Keratinocyte (primary cell): ENCODE data around the gene SNX24. TPM values are rescaled to one million over a fixed set of nuclear protein-coding genes. Genes with fewer than 3 reads are reported as not detected.

Experiments used
- DNase-seq: peaks from one replicate; pipeline ENCODE4 v3.0.0-alpha.2; 2011; ENCODE audit warnings: low read depth, missing footprints, low spot score
- FAIRE-seq: peaks from 2 replicates; lab custom pipeline; 2011; peaks lifted over from hg19 to GRCh38; lab: Jason Lieb, UNC
- H2AFZ ChIP-seq: 2 replicates; pipeline ENCODE4 v1.6.0; 2012; ENCODE audit warnings: low read length, control low read depth, inconsistent platforms; ENCODE audit not compliant: control insufficient read depth
- H3K27ac ChIP-seq: 2 replicates; pipeline ENCODE4 v1.5.1; 2011; ENCODE audit warnings: low read length; ENCODE audit not compliant: control insufficient read depth, insufficient read depth
- H3K27me3 ChIP-seq: 3 replicates; pipeline ENCODE4 v1.6.0; 2011; ENCODE audit warnings: low read length; ENCODE audit not compliant: control insufficient read depth, insufficient read depth; ENCODE audit errors: extremely low read depth
- H3K36me3 ChIP-seq, 2 experiments: 2 replicates in 1 of 2; 3 replicates in 1 of 2; pipeline ENCODE4 v1.5.1; 2011; ENCODE audit warnings: low read length in 2 of 2, mild to moderate bottlenecking in 1 of 2; ENCODE audit not compliant: control insufficient read depth in 2 of 2, insufficient read depth in 2 of 2; ENCODE audit errors: extremely low read depth in 1 of 2
- H3K4me1 ChIP-seq: 3 replicates; pipeline ENCODE4 v1.5.1; 2011; ENCODE audit warnings: low read length; ENCODE audit not compliant: control insufficient read depth, insufficient read depth; ENCODE audit errors: extremely low read depth
- H3K4me2 ChIP-seq: 3 replicates; pipeline ENCODE4 v1.6.0; 2011; ENCODE audit warnings: low read depth, low read length; ENCODE audit not compliant: control insufficient read depth, insufficient read depth; ENCODE audit errors: extremely low read depth
- H3K4me3 ChIP-seq, 3 experiments: fragments of 200-600 bp in 1 of 3; sonication (generic) in 1 of 3; 2 replicates in 2 of 3; 3 replicates in 1 of 3; pipeline ENCODE4 v1.5.1; 2011 to 2016; ENCODE audit warnings: low read length in 3 of 3, mild to moderate bottlenecking in 3 of 3, control low read depth in 2 of 3, inconsistent platforms in 1 of 3, low read depth in 1 of 3, mixed read lengths in 1 of 3, mixed run types in 1 of 3, moderate library complexity in 1 of 3; ENCODE audit not compliant: control insufficient read depth in 2 of 3, insufficient read depth in 2 of 3; ENCODE audit errors: extremely low read depth in 1 of 3
- H3K79me2 ChIP-seq: 2 replicates; pipeline ENCODE4 v1.6.0; 2012; ENCODE audit warnings: low read length; ENCODE audit not compliant: control insufficient read depth, insufficient read depth
- H3K9ac ChIP-seq: 3 replicates; pipeline ENCODE4 v1.6.0; 2011; ENCODE audit warnings: low read length; ENCODE audit not compliant: control insufficient read depth, insufficient read depth; ENCODE audit errors: extremely low read depth
- H3K9me1 ChIP-seq: 3 replicates; pipeline ENCODE4 v1.6.0; 2011; ENCODE audit warnings: low read length; ENCODE audit not compliant: control insufficient read depth, insufficient read depth; ENCODE audit errors: extremely low read depth
- H3K9me3 ChIP-seq: 2 replicates; pipeline ENCODE4 v1.5.1; 2012; ENCODE audit warnings: low read depth, low read length; ENCODE audit not compliant: control insufficient read depth
- H4K20me1 ChIP-seq: 3 replicates; pipeline ENCODE4 v1.6.0; 2011; ENCODE audit warnings: low read length; ENCODE audit not compliant: control insufficient read depth, insufficient read depth; ENCODE audit errors: extremely low read depth
- EZH2 ChIP-seq: IDR thresholded peaks from one replicate; pipeline ENCODE4 v1.6.1; 2012; ENCODE audit warnings: inconsistent platforms, mild to moderate bottlenecking, low read length, moderate library complexity
- dilution Hi-C: fragments of 300-500 bp; cut with MboI; formaldehyde crosslinking; loops from one replicate; pipeline ENCODE4 v1.7.0; 2020; ENCODE audit warnings: low sequenced_read_pairs; ENCODE audit not compliant: extremely low pct_ligation_motif_present
- polyA plus RNA-seq, 5 experiments: library from polyadenylated mRNA; depleted of rRNA in 3 of 5; stranded (reverse) in 3 of 5; stranded (forward) in 1 of 5; unstranded in 1 of 5; fragments of >200 nt; gene quantifications; 1 replicate in 1 of 5; 2 replicates in 3 of 5; 3 replicates in 1 of 5; pipeline versions ENCODE4 v1.2.1 to v1.2.3, GENCODE V29; 2011 to 2012; ENCODE audit warnings: missing spikeins in 2 of 5, low read depth in 1 of 5, low replicate concordance in 1 of 5
- TF ChIP-seq, protein P1 (sequence below), 3 experiments: IDR thresholded peaks in 1 of 3; conservative IDR thresholded peaks in 1 of 3; optimal IDR thresholded peaks in 1 of 3; 2 replicates in 2 of 3; 3 replicates in 1 of 3; pipeline versions ENCODE3 to v1.5.1; 2011; ENCODE audit warnings: low read length in 3 of 3, mild to moderate bottlenecking in 3 of 3, moderate library complexity in 2 of 3, control low read depth in 1 of 3, inconsistent platforms in 1 of 3; ENCODE audit not compliant: insufficient read depth in 2 of 3; ENCODE audit errors: extremely low read depth in 1 of 3

Gene SNX24
- polyA plus RNA-seq, 1 donor (not counting 4 experiments of a cell fraction or from before 2014, with no cell fraction given) = 15.0 TPM

DNA sequence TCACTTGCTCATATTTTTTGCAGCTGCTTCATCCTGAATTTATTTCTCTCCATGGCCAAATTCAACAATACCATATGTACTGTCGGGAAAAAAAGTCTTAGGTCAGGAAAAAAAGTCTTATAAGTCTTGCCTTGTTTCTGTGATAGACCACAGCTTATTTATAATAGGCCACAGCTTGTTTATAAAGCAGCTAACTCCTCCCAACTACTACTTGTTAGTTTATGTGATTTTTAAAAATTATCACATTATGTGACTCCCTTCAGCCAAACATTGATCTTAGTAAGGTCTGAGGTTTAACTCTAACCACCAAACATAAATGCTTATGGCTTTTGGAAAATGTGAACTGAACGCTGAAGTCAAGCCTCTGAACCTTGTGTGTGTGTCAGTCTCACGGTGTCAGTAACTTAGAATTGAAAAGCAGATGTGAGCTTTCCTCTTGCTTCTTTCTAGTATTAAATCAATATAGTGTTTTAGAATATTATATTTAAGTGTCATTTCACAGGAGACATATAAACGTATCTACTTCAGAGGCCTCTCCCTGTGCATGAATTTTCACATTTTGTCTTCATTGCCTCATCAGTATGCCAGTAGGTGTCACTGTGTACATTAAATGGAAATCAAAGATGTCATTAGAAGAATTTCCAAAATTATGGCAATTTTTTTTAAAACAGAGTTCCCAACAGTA, 51.3 kb downstream of the SNX24 start:
- Histone ChIP-seq H2AFZ (no peak overlapping the region), H3K27ac (no peak overlapping the region), H3K4me1 (no peaks in the 10 kb centered on the region), H4K20me1 (no peaks in the 10 kb centered on the region), H3K9ac (no peak overlapping the region), H3K9me1 (no peaks in the 10 kb centered on the region), H3K36me3 (peaks cover 0 to under 1% of the 10 kb centered on the region in 2 experiments), H3K27me3 (no peaks in the 10 kb centered on the region), H3K79me2 (peaks cover 11% of the 10 kb centered on the region), H3K4me2 (no peak overlapping the region), H3K4me3 (no peak overlapping the region), H3K9me3 (no peaks in the 10 kb centered on the region)
- no peak for TF ChIP-seq EZH2
- TF ChIP-seq, protein P1, sequence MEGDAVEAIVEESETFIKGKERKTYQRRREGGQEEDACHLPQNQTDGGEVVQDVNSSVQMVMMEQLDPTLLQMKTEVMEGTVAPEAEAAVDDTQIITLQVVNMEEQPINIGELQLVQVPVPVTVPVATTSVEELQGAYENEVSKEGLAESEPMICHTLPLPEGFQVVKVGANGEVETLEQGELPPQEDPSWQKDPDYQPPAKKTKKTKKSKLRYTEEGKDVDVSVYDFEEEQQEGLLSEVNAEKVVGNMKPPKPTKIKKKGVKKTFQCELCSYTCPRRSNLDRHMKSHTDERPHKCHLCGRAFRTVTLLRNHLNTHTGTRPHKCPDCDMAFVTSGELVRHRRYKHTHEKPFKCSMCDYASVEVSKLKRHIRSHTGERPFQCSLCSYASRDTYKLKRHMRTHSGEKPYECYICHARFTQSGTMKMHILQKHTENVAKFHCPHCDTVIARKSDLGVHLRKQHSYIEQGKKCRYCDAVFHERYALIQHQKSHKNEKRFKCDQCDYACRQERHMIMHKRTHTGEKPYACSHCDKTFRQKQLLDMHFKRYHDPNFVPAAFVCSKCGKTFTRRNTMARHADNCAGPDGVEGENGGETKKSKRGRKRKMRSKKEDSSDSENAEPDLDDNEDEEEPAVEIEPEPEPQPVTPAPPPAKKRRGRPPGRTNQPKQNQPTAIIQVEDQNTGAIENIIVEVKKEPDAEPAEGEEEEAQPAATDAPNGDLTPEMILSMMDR (optimal IDR thresholded peaks at IDR 0.05 in 1 of 3, IDR thresholded peaks at IDR 0.05 in 1 of 3, conservative IDR thresholded peaks at IDR 0.05 in 1 of 3; ENCODE audit: extremely low read depth in 1 of 3, insufficient read depth in 2 of 3, low read length in 3 of 3) = peak in 2 of 3 experiments; percentile 32 to 42
- DNase-seq (no peak), FAIRE-seq (no peak)
- dilution Hi-C loops = no loop called here

DNA sequence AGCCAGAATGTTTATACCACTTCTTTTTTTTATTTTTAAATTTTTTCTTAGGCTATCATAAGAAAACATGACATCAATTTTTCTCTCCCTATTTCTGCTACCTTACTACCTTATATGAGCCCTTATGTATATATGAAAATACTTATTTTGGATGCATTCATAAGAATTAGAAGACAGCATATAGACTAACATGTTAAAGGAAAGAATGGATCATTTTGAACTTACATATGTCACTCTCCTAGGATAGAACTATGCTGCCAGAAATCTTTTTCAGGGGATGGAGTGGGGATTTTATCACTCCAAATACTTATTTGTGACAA, 51.8 kb downstream of the SNX24 start:
- Histone ChIP-seq H2AFZ (no peak overlapping the region), H3K4me3 (no peak overlapping the region), H4K20me1 (no peaks in the 10 kb centered on the region), H3K79me2 (peaks cover 13% of the 10 kb centered on the region), H3K4me1 (no peaks in the 10 kb centered on the region), H3K27ac (no peak overlapping the region), H3K4me2 (no peak overlapping the region), H3K9me1 (no peaks in the 10 kb centered on the region), H3K36me3 (no peaks in the 10 kb centered on the region), H3K9ac (no peak overlapping the region), H3K27me3 (no peaks in the 10 kb centered on the region), H3K9me3 (no peaks in the 10 kb centered on the region)
- DNase-seq = no peak
- no peak for FAIRE-seq
- dilution Hi-C loops = no loop called here
- no peak for TF ChIP-seq EZH2
- TF ChIP-seq, protein P1 (optimal IDR thresholded peaks at IDR 0.05 in 1 of 3, IDR thresholded peaks at IDR 0.05 in 1 of 3, conservative IDR thresholded peaks at IDR 0.05 in 1 of 3; ENCODE audit: extremely low read depth in 1 of 3, insufficient read depth in 2 of 3, low read length in 3 of 3) = no peak
